Astrocyte (in vitro differentiated cells and primary cell): ENCODE data around the gene LSP1. TPM values are rescaled to one million over a fixed set of nuclear protein-coding genes. Genes with fewer than 3 reads are reported as not detected.

Source experiments
- DNase-seq: peaks from one replicate; pipeline ENCODE4 v3.0.0-alpha.2; 2010; ENCODE audit warnings: low read depth
- FAIRE-seq: peaks from 2 replicates; lab custom pipeline; 2011; peaks lifted over from hg19 to GRCh38; lab: Jason Lieb, UNC
- H2AFZ ChIP-seq: 2 replicates; pipeline ENCODE4 v1.6.0; 2012; ENCODE audit warnings: low read depth, low read length, inconsistent platforms
- H3K27ac ChIP-seq: 2 replicates; pipeline ENCODE4 v1.5.1; 2011; ENCODE audit warnings: low read depth, low read length, inconsistent platforms
- H3K27me3 ChIP-seq: 2 replicates; pipeline ENCODE4 v1.6.0; 2011; ENCODE audit warnings: low read length, inconsistent platforms; ENCODE audit not compliant: insufficient read depth
- H3K36me3 ChIP-seq: 2 replicates; pipeline ENCODE4 v1.5.1; 2011; ENCODE audit warnings: low read length, inconsistent platforms; ENCODE audit not compliant: insufficient read depth
- H3K4me1 ChIP-seq: 2 replicates; pipeline ENCODE4 v1.5.1; 2011; ENCODE audit warnings: low read length, inconsistent platforms; ENCODE audit not compliant: insufficient read depth
- H3K4me2 ChIP-seq: 2 replicates; pipeline ENCODE4 v1.6.0; 2012; ENCODE audit warnings: low read length, inconsistent platforms
- H3K4me3 ChIP-seq: 2 replicates; pipeline ENCODE4 v1.5.1; 2011; ENCODE audit warnings: low read depth, mild to moderate bottlenecking, low read length, inconsistent platforms; ENCODE audit not compliant: insufficient read depth
- H3K79me2 ChIP-seq: 2 replicates; pipeline ENCODE4 v1.6.0; 2012; ENCODE audit warnings: mild to moderate bottlenecking, low read length, inconsistent platforms; ENCODE audit not compliant: insufficient read depth
- H3K9ac ChIP-seq: 2 replicates; pipeline ENCODE4 v1.6.0; 2012; ENCODE audit warnings: mild to moderate bottlenecking, low read length, inconsistent platforms
- H3K9me3 ChIP-seq: 2 replicates; pipeline ENCODE4 v1.5.1; 2012; ENCODE audit warnings: low read depth, mild to moderate bottlenecking, low read length, inconsistent platforms; ENCODE audit not compliant: insufficient read depth
- H4K20me1 ChIP-seq: 2 replicates; pipeline ENCODE4 v1.6.0; 2012; ENCODE audit warnings: low read length, inconsistent platforms; ENCODE audit not compliant: insufficient read depth
- H3K27ac Mint-ChIP-seq: one replicate; pipeline ENCODE4 v1.8.0; 2021; ENCODE audit warnings: mild to moderate bottlenecking, mixed read lengths; ENCODE audit not compliant: unreplicated experiment
- H3K27me3 Mint-ChIP-seq: one replicate; pipeline ENCODE4 v1.8.0; 2021; ENCODE audit warnings: low read depth, mixed read lengths; ENCODE audit not compliant: unreplicated experiment
- H3K36me3 Mint-ChIP-seq: one replicate; pipeline ENCODE4 v1.8.0; 2021; ENCODE audit warnings: low read depth, mixed read lengths; ENCODE audit not compliant: unreplicated experiment
- H3K4me1 Mint-ChIP-seq: one replicate; pipeline ENCODE4 v1.8.0; 2021; ENCODE audit warnings: low read depth, mixed read lengths; ENCODE audit not compliant: unreplicated experiment
- H3K4me3 Mint-ChIP-seq: one replicate; pipeline ENCODE4 v1.8.0; 2021; ENCODE audit warnings: mild to moderate bottlenecking, moderate library complexity, mixed read lengths; ENCODE audit not compliant: unreplicated experiment
- H3K9me3 Mint-ChIP-seq: one replicate; pipeline ENCODE4 v1.8.0; 2021; ENCODE audit warnings: mild to moderate bottlenecking, mixed read lengths; ENCODE audit not compliant: unreplicated experiment
- EZH2 ChIP-seq: IDR thresholded peaks from 2 replicates; pipeline ENCODE4 v1.6.1; 2012; ENCODE audit warnings: mild to moderate bottlenecking, low read length, inconsistent platforms; ENCODE audit not compliant: insufficient read depth
- total RNA-seq: library from RNA; stranded (reverse); gene quantifications from 2 replicates; pipeline ENCODE4 v1.2.1, GENCODE V29; 2021
- TF ChIP-seq, protein P1 (sequence below): IDR thresholded peaks from 2 replicates; pipeline ENCODE4 v1.5.1; 2011; ENCODE audit warnings: low read depth, mild to moderate bottlenecking, inconsistent platforms, low read length, moderate library complexity; ENCODE audit not compliant: insufficient read depth

Gene LSP1
- total RNA-seq, 1 donor from 2014 or later, result 1.3 TPM

DNA sequence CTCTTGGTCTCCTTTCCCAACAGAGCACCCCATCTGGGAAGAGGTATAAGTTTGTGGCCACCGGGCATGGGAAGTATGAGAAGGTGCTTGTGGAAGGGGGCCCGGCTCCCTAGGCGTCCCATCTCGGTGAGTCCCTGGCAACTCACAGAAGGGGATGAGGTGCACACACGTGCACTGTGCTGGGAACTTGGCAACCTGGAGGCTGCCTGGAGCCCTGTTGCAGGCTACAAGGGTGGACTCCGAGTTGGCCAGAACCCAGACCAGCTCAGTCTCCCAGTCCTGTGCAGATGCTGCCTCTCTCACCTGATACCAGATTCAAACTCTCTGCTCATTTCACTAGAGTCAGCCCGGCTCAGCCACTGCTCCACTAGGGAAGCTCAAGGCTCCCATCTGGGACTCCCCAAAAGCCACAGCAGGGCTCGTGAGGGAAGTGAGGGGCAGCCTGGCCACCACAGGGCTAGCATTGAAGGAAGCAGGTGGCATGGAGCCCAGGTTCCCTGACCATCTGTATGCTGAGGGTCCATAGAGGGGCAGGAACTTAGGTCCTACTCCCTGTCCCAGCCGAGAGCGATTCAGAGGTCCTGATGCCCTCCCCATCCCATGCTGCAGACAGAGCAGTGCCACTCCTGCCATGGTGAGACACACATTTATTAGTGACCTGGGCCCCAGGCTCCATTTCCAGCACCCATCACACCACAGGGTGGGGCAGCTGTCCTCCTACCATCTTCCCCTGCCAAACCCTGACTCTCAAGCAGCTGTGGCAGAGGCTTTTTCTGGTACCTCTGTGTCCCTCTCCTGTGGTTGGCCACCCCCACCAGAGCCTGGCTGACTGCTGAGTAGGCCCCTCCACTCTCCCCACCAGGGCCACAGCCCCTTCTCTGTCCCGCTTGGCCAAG is 34.8 kb downstream of the LSP1 start:
- Histone ChIP-seq H3K36me3 (no peaks in the 10 kb centered on the region), H3K27me3 (peaks cover 2% of the 10 kb centered on the region), H2AFZ (no peak overlapping the region), H3K9me3 (no peaks in the 10 kb centered on the region), H3K79me2 (no peaks in the 10 kb centered on the region), H3K27ac (no peak overlapping the region), H3K4me1 (no peaks in the 10 kb centered on the region), H3K9ac (no peak overlapping the region), H3K4me2 (no peak overlapping the region), H4K20me1 (no peaks in the 10 kb centered on the region), H3K4me3 (no peak overlapping the region)
- H3K27ac Mint-ChIP-seq, result no peak overlapping the region
- no peaks in the 10 kb centered on the region for H3K9me3 Mint-ChIP-seq
- no peaks in the 10 kb centered on the region for H3K36me3 Mint-ChIP-seq
- FAIRE-seq (no peak), DNase-seq (no peak)
- H3K27me3 Mint-ChIP-seq, result peaks cover 18% of the 10 kb centered on the region
- H3K4me3 Mint-ChIP-seq, result no peak overlapping the region
- no peak for TF ChIP-seq EZH2
- TF ChIP-seq, protein P1, sequence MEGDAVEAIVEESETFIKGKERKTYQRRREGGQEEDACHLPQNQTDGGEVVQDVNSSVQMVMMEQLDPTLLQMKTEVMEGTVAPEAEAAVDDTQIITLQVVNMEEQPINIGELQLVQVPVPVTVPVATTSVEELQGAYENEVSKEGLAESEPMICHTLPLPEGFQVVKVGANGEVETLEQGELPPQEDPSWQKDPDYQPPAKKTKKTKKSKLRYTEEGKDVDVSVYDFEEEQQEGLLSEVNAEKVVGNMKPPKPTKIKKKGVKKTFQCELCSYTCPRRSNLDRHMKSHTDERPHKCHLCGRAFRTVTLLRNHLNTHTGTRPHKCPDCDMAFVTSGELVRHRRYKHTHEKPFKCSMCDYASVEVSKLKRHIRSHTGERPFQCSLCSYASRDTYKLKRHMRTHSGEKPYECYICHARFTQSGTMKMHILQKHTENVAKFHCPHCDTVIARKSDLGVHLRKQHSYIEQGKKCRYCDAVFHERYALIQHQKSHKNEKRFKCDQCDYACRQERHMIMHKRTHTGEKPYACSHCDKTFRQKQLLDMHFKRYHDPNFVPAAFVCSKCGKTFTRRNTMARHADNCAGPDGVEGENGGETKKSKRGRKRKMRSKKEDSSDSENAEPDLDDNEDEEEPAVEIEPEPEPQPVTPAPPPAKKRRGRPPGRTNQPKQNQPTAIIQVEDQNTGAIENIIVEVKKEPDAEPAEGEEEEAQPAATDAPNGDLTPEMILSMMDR, result no peak
- H3K4me1 Mint-ChIP-seq, result no peaks in the 10 kb centered on the region

DNA sequence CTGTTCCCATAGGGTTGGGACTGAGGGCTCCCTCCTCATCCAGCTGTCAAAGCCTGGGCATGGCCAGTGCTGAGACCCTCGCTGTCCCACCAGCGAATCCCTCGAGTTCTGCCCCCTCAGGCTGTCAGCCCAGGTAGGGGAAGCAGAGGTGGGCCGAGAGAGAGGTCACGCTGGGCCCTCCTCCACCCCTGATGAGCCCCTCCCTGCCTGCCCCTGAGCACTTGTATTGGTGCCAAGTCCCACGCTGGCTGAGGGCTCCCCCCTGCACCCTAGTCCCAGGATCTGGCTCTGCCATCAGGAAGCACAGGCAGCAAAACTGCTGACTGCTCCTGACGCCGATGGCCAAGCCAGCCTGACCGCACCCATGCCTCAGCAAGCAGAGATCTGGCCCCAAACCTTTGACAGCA is 35.5 kb downstream of the LSP1 start:
- H4K20me1 ChIP-seq, result no peaks in the 10 kb centered on the region
- no peaks in the 10 kb centered on the region for H3K36me3 ChIP-seq
- H3K36me3 Mint-ChIP-seq, result no peaks in the 10 kb centered on the region
- FAIRE-seq, result no peak
- no peak overlapping the region for H2AFZ ChIP-seq
- no peaks in the 10 kb centered on the region for H3K9me3 Mint-ChIP-seq
- H3K27ac ChIP-seq, result no peak overlapping the region
- H3K79me2 ChIP-seq, result no peaks in the 10 kb centered on the region
- no peaks in the 10 kb centered on the region for H3K9me3 ChIP-seq
- no peak overlapping the region for H3K4me3 ChIP-seq
- no peak overlapping the region for H3K4me3 Mint-ChIP-seq
- peaks cover 22% of the 10 kb centered on the region for H3K27me3 Mint-ChIP-seq
- no peaks in the 10 kb centered on the region for H3K4me1 Mint-ChIP-seq
- peaks cover 2% of the 10 kb centered on the region for H3K27me3 ChIP-seq
- no peak for TF ChIP-seq EZH2
- TF ChIP-seq, protein P1, result no peak
- no peak for DNase-seq
- no peak overlapping the region for H3K27ac Mint-ChIP-seq
- no peaks in the 10 kb centered on the region for H3K4me1 ChIP-seq
- H3K9ac ChIP-seq, result no peak overlapping the region
- H3K4me2 ChIP-seq, result no peak overlapping the region

DNA sequence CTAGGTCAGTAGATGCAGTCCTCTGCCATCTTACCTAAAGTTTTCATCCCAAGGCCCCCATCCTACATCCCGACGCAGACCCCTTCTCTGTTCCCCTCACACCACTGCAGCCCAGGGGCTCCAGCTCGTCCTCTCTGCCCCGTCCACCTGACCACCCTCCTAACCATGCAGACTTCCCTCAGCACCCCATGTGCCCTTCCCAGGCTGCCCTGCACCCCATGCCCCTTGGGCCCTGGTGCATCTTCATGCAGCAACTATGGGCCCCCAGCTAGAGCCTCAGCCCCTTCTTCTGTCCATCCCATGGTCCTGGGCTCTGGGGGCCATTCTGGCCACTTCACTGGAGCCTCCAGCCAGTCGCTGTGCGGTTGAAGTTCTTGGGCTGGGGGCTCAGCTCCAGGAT is 35.9 kb downstream of the LSP1 start:
- Mint-ChIP-seq H3K27ac (no peak overlapping the region), H3K4me1 (no peaks in the 10 kb centered on the region), H3K27me3 (peaks cover 26% of the 10 kb centered on the region), H3K4me3 (no peak overlapping the region), H3K36me3 (no peaks in the 10 kb centered on the region), H3K9me3 (no peaks in the 10 kb centered on the region)
- Histone ChIP-seq H3K4me1 (no peaks in the 10 kb centered on the region), H3K79me2 (no peaks in the 10 kb centered on the region), H3K27me3 (peaks cover 2% of the 10 kb centered on the region), H3K36me3 (no peaks in the 10 kb centered on the region), H2AFZ (no peak overlapping the region), H3K4me2 (no peak overlapping the region), H3K9me3 (no peaks in the 10 kb centered on the region), H3K9ac (no peak overlapping the region), H4K20me1 (no peaks in the 10 kb centered on the region), H3K27ac (no peak overlapping the region), H3K4me3 (no peak overlapping the region)
- no peak for TF ChIP-seq EZH2
- TF ChIP-seq, protein P1, result no peak
- DNase-seq (no peak), FAIRE-seq (no peak)
